GM19043 (cell line): ENCODE measurements around the gene TP53TG5.

Experiments
- ATAC-seq: cut with Tn5 transposase; IDR thresholded peaks from one replicate; pipeline ENCODE4 v1.9.1; 2021; ENCODE audit warnings: low read depth; ENCODE audit not compliant: unreplicated experiment

Gene TP53TG5

GRCh38 chr20:45347936-45348778 is 30.0 kb downstream of the TP53TG5 start, which contains the start of gene SDC4:
Gene SDC4 (minus strand): TSS chr20:45348424. CDS start chr20:45348384, 40 bp downstream.
- ATAC-seq = no peak

- ATAC-seq = no peak
Observed at GRCh38 chr20:45347297-45347935, 30.7 kb downstream of the TP53TG5 start.

GRCh38 chr20:45346851-45347250 is 31.3 kb downstream of the TP53TG5 start:
- no peak for ATAC-seq

GRCh38 chr20:45346291-45346718 is 31.8 kb downstream of the TP53TG5 start:
- ATAC-seq = no peak

- no peak for ATAC-seq
Observed at GRCh38 chr20:45345104-45345936, 32.8 kb downstream of the TP53TG5 start.

- ATAC-seq = no peak
Observed at GRCh38 chr20:45344168-45344860, 33.8 kb downstream of the TP53TG5 start.

GRCh38 chr20:45343532-45344167 is 34.5 kb downstream of the TP53TG5 start:
- ATAC-seq = no peak

GRCh38 chr20:45342855-45343531 is 35.1 kb downstream of the TP53TG5 start:
- no peak for ATAC-seq

GRCh38 chr20:45341939-45342854 is 35.9 kb downstream of the TP53TG5 start:
- ATAC-seq = no peak

- no peak for ATAC-seq
Observed at GRCh38 chr20:45341579-45341938, 36.6 kb downstream of the TP53TG5 start.

- ATAC-seq = no peak
Observed at GRCh38 chr20:45340951-45341350, 37.2 kb downstream of the TP53TG5 start.

GRCh38 chr20:45340236-45340847 is 37.8 kb downstream of the TP53TG5 start:
- no peak for ATAC-seq

- ATAC-seq = no peak
Observed at GRCh38 chr20:45339799-45340198, 38.3 kb downstream of the TP53TG5 start.

GRCh38 chr20:45339084-45339483 is 39.0 kb downstream of the TP53TG5 start:
- no peak for ATAC-seq

GRCh38 chr20:45338121-45339030 is 39.7 kb downstream of the TP53TG5 start:
- ATAC-seq = no peak

GRCh38 chr20:45337367-45338120 is 40.6 kb downstream of the TP53TG5 start:
- no peak for ATAC-seq
